Endothelial cell of umbilical vein (primary cell): ENCODE measurements around the gene ACBD3. TPM values are rescaled to one million over a fixed set of nuclear protein-coding genes. Genes with fewer than 3 reads are reported as not detected.

ENCODE experiments used
- BruUV-seq: library from RNA; stranded (reverse); fragments of 400-500 nt; replicated peaks from 2 replicates; lab custom pipeline; 2021; lab: Mats Ljungman, UMichigan
- CTCF ChIA-PET: fragments of 300-600, 350-600 bp; sonication (Branson Sonifier 250); formaldehyde crosslinking; loops from one replicate; lab custom pipeline; 2021; ENCODE audit warnings: antibody characterized with exemption, inconsistent platforms; lab: Charles Lee
- POLR2A ChIA-PET: fragments of 300-600, 350-600 bp; sonication (Branson Sonifier 250); formaldehyde crosslinking; loops from one replicate; lab custom pipeline; 2021; ENCODE audit warnings: antibody characterized with exemption, inconsistent platforms; lab: Charles Lee
- DNase-seq: peaks from one replicate; pipeline ENCODE4 v3.0.0-alpha.2; 2011; ENCODE audit warnings: low read depth, low spot score
- FAIRE-seq: peaks from 2 replicates; lab custom pipeline; 2011; peaks lifted over from hg19 to GRCh38; lab: Jason Lieb, UNC
- H2AFZ ChIP-seq: 2 replicates; pipeline ENCODE4 v1.6.0; 2012; ENCODE audit warnings: low read depth, low read length, control low read depth, inconsistent platforms
- H3K27ac ChIP-seq: 2 replicates; pipeline ENCODE4 v1.5.1; 2011; ENCODE audit warnings: low read depth, mild to moderate bottlenecking, control low read depth, low read length, moderate library complexity; ENCODE audit not compliant: insufficient read depth
- H3K27me3 ChIP-seq, 2 experiments: 2 replicates each; pipeline versions ENCODE4 v1.6.0 to v1.6.1; 2011; ENCODE audit warnings: low read length in 2 of 2, mixed read lengths in 1 of 2; ENCODE audit not compliant: control insufficient read depth in 2 of 2, insufficient read depth in 2 of 2
- H3K36me3 ChIP-seq, 2 experiments: 2 replicates in 1 of 2; 3 replicates in 1 of 2; pipeline ENCODE4 v1.5.1; 2011; ENCODE audit warnings: low read length in 2 of 2, mild to moderate bottlenecking in 1 of 2, moderate library complexity in 1 of 2; ENCODE audit not compliant: control insufficient read depth in 2 of 2, insufficient read depth in 2 of 2; ENCODE audit errors: extremely low read depth in 1 of 2
- H3K4me1 ChIP-seq: 3 replicates; pipeline ENCODE4 v1.5.1; 2011; ENCODE audit warnings: mild to moderate bottlenecking, low read length; ENCODE audit not compliant: control insufficient read depth, insufficient read depth; ENCODE audit errors: extremely low read depth
- H3K4me2 ChIP-seq: 2 replicates; pipeline ENCODE4 v1.6.1; 2011; ENCODE audit warnings: low read length, control low read depth, mixed read lengths; ENCODE audit not compliant: insufficient read depth
- H3K4me3 ChIP-seq, 3 experiments: fragments of 200-600 bp in 1 of 3; sonication (generic), shearing (Covaris generic) in 1 of 3; replicated peaks in 1 of 3; 2 replicates each; pipeline ENCODE4 v1.5.1; 2011 to 2016; ENCODE audit warnings: control low read depth in 3 of 3, low read length in 3 of 3, mild to moderate bottlenecking in 2 of 3, inconsistent platforms in 1 of 3, low read depth in 1 of 3, moderate library complexity in 1 of 3; ENCODE audit not compliant: insufficient read depth in 1 of 3
- H3K79me2 ChIP-seq: 2 replicates; pipeline ENCODE4 v1.6.0; 2012; ENCODE audit warnings: low read length, inconsistent platforms; ENCODE audit not compliant: control insufficient read depth, insufficient read depth
- H3K9ac ChIP-seq: replicated peaks from 2 replicates; pipeline ENCODE3; 2011; ENCODE audit warnings: low read length, control low read depth; ENCODE audit not compliant: insufficient read depth; ENCODE audit errors: extremely low read depth
- H3K9me1 ChIP-seq: replicated peaks from 3 replicates; pipeline ENCODE4 v1.6.0; 2011; ENCODE audit warnings: mild to moderate bottlenecking, low read length; ENCODE audit not compliant: control insufficient read depth, insufficient read depth; ENCODE audit errors: extremely low read depth
- H3K9me3 ChIP-seq: replicated peaks from 2 replicates; pipeline ENCODE4 v1.5.1; 2012; ENCODE audit warnings: low read length, inconsistent platforms; ENCODE audit not compliant: control insufficient read depth, insufficient read depth
- H4K20me1 ChIP-seq: replicated peaks from 2 replicates; pipeline ENCODE3; 2011; ENCODE audit warnings: mild to moderate bottlenecking, low read length; ENCODE audit not compliant: control insufficient read depth, insufficient read depth; ENCODE audit errors: extremely low read depth
- CTCF ChIP-seq, 2 donors: IDR thresholded peaks; 1 replicate in 1 of 2; 2 replicates in 1 of 2; pipeline ENCODE4 v1.5.1; 2011; ENCODE audit warnings: low read length in 2 of 2, mild to moderate bottlenecking in 2 of 2, moderate library complexity in 2 of 2, control low read depth in 1 of 2, inconsistent platforms in 1 of 2, low read depth in 1 of 2; ENCODE audit not compliant: insufficient read depth in 1 of 2; ENCODE audit errors: extremely low read depth in 1 of 2
- EZH2 ChIP-seq: IDR thresholded peaks from 2 replicates; pipeline ENCODE4 v1.6.1; 2012; ENCODE audit warnings: borderline replicate concordance, low read depth, mild to moderate bottlenecking, moderate library complexity, low read length, inconsistent platforms; ENCODE audit not compliant: severe bottlenecking
- FOS ChIP-seq: IDR thresholded peaks from 2 replicates; pipeline ENCODE4 v1.6.1; 2011; ENCODE audit warnings: mild to moderate bottlenecking, low read length, moderate library complexity, borderline replicate concordance; ENCODE audit not compliant: insufficient read depth
- GATA2 ChIP-seq: IDR thresholded peaks from 2 replicates; pipeline ENCODE4 v1.7.0; 2011; ENCODE audit warnings: low read depth, mild to moderate bottlenecking, moderate library complexity, mixed read lengths, low read length; ENCODE audit not compliant: insufficient read length, insufficient read depth
- JUN ChIP-seq: IDR thresholded peaks from 2 replicates; pipeline ENCODE4 v1.6.1; 2011; ENCODE audit warnings: borderline replicate concordance, low read depth; ENCODE audit not compliant: insufficient read length, insufficient read depth
- MAX ChIP-seq: IDR thresholded peaks from 2 replicates; pipeline ENCODE4 v1.6.1; 2011; ENCODE audit not compliant: insufficient read depth, insufficient read length
- MYC ChIP-seq: IDR thresholded peaks from one replicate; pipeline ENCODE4 v1.6.1; 2011; ENCODE audit warnings: mild to moderate bottlenecking, low read depth, low read length
- POLR2AphosphoS5 ChIP-seq: IDR thresholded peaks from 2 replicates; pipeline ENCODE4 v1.6.1; 2012; ENCODE audit warnings: low read depth, mild to moderate bottlenecking, control low read depth, low read length, moderate library complexity; ENCODE audit not compliant: insufficient read depth
- dilution Hi-C: fragments of 300-500 bp; cut with MboI; formaldehyde crosslinking; loops from one replicate; pipeline ENCODE4 v1.15.0; 2019; ENCODE audit warnings: low sequenced_read_pairs; ENCODE audit not compliant: extremely low pct_ligation_motif_present
- intact Hi-C: fragments of 100-400 bp; cut with micrococcal nuclease; formaldehyde crosslinking; loops from one replicate; pipeline ENCODE4 v1.10.0; 2022
- polyA plus RNA-seq, 4 experiments: library from polyadenylated mRNA; depleted of rRNA in 3 of 4; stranded (reverse) in 3 of 4; unstranded in 1 of 4; fragments of >200 nt; gene quantifications; 2 replicates each; pipeline versions ENCODE4 v1.2.1 to v1.2.3, GENCODE V29; 2011 to 2012; ENCODE audit warnings: missing spikeins in 1 of 4
- total RNA-seq: library from RNA; stranded (reverse); gene quantifications from 2 replicates; pipeline ENCODE4 v1.2.3, GENCODE V29; 2021

ACBD3 gene
- total and polyA plus RNA-seq, 2 donors (not counting 3 experiments of a cell fraction or from before 2014, with no cell fraction given): 12.3 to 36.4 TPM

GRCh38 chr1:226158983-226159382 lies 27.6 kb downstream of the ACBD3 start:
- H3K27me3 ChIP-seq: no peaks in the 10 kb centered on the region
- no TSS peak for BruUV-seq
- no peak for DNase-seq
- ChIA-PET CTCF (no interaction called here), POLR2A (no interaction called here)
- no peaks in the 10 kb centered on the region for H3K9me1 ChIP-seq
- H2AFZ ChIP-seq: no peak overlapping the region
- H3K27ac ChIP-seq: no peak overlapping the region
- no peak overlapping the region for H3K9ac ChIP-seq
- H3K9me3 ChIP-seq: no peaks in the 10 kb centered on the region
- no peaks in the 10 kb centered on the region for H3K4me1 ChIP-seq
- dilution Hi-C loops: no loop called here
- TF ChIP-seq FOS (no peak), CTCF (IDR thresholded peaks at IDR 0.05; ENCODE audit: extremely low read depth in 1 of 2, insufficient read depth in 1 of 2, low read depth in 1 of 2, low read length in 2 of 2) (no peak), MAX (no peak), JUN (no peak), EZH2 (no peak), GATA2 (no peak), MYC (no peak), POLR2AphosphoS5 (no peak)
- no peak overlapping the region for H3K4me3 ChIP-seq
- H4K20me1 ChIP-seq: no peaks in the 10 kb centered on the region
- H3K79me2 ChIP-seq: peaks cover 3% of the 10 kb centered on the region
- intact Hi-C loops: no loop called here
- peaks cover 5 to 21% of the 10 kb centered on the region in 2 experiments for H3K36me3 ChIP-seq
- no peak for FAIRE-seq
- no peak overlapping the region for H3K4me2 ChIP-seq
